GM15510 (cell line): ENCODE results near the gene KLF1.

Source experiments
- POLR2A ChIP-seq: IDR thresholded peaks from 3 replicates; pipeline ENCODE4 v1.6.1; 2011; ENCODE audit warnings: borderline replicate concordance; ENCODE audit not compliant: insufficient read length; ENCODE audit errors: extremely low read depth

KLF1 gene

DNA sequence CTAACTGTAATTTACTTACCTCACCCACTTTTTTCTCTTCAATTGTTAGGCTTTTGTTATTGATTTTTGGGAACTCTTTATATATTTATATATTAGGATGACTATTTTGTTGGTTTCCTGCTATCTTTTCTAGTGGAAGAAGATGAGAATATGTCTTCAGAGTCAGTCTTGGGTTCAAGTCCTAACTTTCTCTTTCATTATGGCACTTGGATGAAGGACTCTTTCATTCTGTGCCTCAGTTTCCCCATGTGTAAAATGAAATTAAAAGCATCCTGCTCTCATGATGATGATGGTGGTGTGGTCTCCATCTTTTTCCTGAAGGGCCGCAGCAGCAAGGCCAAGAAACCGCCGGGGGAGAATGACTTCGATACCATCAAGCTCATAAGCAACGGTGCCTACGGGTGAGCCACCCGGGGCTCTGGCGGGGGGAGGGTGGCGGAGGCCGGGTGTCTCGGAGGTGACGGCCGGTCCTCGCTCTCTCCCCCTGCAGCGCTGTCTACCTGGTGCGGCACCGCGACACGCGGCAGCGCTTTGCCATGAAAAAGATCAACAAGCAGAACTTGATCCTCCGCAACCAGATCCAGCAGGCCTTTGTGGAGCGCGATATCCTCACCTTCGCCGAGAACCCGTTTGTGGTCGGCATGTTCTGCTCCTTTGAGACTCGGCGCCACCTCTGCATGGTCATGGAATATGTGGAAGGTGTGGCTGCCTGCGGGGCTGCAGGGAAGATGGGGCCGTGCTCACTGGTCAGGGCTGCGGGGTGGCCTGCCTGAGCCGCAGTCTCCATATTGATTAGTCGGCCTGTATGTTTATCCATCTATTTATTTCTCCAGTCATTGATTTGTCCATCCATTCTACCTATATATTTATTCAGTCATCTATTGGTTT is 28.7 kb downstream of the KLF1 start:
- no peak for TF ChIP-seq POLR2A

DNA sequence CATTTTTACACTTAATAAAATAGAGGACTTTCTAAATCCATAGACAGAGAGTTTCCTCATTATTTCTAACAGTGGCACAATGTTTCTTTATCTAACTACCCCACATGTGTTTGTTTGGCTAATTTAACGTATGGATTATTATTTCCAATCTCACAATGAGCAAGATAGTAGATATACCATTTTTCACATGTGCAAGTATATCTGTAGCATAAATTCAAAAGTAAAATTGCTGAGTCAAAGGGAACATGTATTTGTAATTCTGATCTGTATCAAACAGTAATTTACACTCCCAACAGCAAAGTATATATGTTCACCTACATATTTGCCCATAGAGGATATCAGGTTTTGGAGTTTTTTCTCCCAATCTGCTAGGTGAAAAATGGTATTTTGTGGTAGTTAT is 30.3 kb downstream of the KLF1 start:
- TF ChIP-seq POLR2A = no peak

DNA sequence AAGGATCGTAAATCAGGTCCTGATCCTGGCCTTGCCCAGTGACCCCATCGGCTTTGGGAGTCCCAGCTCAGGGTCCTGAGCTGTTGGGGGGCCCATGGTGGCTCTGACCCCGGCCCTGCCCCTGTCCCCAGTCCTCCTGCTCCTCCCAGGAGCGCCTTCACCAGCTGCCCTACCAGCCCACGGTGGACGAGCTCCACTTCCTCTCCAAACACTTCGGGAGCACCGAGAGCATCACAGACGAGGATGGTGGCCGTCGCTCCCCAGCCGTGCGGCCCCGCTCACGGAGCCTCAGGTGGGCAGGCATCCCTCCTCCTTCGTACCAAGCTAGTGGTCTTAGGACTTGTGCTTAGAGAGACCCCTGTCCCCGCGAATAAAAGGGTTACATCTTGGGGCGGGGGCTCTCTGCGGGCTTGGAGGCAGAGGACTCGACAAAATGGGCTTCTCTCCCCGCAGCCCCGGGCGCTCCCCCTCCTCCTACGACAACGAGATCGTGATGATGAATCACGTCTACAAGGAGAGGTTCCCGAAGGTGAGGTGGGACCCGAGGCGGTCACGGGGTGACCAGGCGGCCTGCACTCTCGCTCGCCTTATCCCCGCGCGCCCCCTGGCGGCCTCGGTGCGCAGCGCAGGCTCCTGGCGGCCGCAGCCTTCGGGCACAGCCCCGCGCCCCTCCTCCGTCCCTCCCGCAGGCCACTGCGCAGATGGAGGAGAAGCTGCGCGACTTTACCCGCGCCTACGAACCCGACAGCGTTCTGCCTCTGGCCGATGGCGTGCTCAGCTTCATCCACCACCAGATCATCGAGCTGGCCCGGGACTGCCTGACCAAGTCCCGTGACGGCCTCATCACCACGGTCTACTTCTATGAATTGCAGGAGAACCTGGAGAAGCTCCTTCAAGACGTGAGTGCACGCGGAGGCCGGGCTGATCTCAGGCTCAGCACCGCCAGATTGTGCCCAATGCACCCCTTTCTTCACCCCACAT is 39.6 kb downstream of the KLF1 start:
- TF ChIP-seq POLR2A = no peak

DNA sequence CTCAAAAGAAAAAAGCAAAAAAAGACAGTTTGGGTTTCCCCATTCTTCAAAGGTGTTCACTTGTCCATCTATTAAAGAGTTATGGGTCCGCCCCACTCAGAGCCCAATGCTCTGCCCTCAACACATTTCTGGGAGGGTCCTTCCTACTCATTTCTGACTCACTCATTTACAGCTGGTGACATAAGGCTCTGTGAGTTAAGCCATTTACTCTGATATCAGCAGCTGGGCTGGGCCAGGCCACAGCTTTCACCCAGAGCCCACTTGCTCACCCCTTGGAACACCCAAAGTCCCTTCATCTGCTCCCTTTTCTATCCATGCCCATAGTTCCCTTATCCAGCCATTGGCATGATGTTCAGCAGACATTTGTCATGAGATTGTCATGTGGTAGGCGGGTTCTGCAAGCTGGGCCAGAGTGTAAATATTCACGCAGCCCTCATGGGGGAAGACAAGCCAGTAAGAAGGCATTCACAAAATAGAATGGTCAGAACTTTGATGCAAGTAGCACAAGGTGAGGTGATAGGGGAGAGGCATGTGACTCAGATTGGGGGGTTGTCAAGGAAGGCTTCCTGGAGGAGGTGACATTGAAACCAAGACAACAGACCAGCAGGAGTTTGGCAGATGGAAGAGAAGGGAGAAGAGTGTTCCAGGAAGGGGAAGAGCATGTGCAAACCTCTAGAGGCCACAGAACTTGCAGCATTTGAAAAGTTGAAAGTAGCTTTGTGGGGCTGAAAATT is 42.8 kb downstream of the KLF1 start:
- no peak for TF ChIP-seq POLR2A

DNA sequence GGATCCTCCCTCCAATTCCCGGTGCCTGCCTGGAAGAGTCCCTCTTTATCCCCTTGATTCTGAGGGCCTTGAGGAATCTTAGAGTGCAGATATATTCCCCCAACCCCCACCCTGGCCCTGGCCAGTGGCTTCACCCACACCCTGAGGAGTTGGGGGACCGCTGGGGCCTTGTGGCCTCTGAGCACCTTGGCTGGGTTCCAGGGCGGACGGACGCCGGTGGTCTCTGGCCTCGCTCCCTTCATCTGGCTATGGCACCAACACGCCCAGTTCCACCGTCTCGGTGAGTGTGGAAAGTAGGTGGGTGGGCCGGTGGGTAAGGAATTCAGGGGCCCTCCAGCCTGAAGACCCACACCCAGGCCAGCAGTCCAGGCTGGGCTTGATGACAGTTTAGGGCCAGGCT is 43.7 kb downstream of the KLF1 start:
- TF ChIP-seq POLR2A = no peak

DNA sequence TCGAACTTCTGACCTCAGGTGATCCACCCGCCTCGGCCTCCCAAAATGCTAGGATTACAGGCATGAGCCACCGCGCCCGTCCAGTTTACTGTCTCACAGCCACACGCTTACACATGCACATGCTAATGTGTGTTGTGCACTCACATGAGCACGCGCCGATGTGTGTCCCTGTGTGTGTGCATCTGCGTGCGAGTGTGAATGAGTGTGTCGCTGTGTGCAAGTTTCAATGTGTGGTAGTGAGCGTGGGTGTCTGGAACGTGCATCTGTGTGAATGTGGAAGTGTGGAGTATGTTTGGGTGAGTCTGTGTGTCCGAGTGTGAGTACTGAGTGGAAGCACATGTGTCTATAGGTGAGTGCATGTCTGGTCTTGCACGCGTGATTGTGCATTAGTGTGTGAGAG is 44.5 kb downstream of the KLF1 start:
- no peak for TF ChIP-seq POLR2A

DNA sequence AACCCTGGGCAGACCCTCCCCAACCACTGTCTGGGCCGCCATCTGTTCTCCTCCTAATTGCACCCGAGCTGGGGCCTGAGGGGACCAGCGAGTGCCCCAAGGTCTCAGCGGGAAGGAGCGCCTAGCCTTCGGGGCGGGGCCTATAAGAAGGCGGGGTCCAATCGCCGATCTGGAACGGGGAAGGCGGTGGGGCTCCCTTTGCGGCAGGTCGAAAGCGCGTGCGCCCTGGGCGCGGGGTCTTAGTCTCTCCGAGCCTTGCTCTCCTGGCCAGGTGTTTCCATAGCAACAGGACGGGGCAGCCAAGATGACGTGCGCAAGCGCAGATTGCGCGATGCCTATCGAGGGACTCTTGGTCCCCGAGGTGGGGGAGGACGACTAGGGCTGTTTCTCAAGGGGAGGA is 45.9 kb downstream of the KLF1 start:
- no peak for TF ChIP-seq POLR2A

DNA sequence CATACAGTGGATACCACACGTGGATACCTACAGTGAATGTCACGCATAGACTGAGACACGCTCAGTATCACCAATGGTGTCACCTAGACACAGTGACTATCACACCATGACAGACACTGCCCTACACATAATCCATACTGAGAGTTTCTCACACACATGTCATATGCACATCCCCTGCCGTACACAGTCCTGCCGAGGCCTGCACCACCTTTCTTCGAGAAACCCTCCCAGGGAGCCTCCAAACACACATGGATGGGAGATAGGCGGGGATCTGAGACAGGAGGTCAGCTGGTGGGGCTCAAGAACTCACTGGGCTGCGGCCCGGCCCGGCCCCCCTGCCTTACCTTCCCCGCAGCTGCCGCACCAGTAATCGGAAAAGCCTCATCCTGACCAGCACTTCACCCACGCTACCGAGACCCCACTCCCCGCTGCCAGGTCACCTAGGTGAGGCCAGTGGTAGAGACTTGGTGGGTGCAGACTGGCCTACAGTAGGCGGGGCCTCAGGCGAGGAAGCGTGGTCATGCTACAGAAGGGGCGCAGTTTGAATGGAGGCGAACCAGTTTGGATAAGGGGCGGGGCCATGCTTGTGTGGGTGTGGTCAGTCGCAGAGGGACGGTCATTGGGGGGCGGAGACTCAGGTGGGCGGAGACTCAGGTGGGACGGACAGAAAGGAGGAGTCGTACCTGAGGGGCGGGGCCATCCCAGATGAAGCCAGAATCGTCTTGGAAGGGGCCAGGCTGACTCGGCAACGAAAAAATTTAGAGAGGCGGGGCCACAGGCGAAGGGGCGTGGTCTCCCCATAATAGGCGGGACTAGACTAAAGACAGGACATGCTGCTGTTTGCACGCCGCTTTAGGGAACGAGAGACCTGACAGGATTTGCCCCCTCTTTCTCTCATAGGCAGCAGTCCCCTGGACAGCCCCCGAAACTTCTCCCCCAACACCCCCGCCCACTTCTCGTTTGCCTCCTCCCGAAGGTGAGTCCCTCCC is 46.6 kb downstream of the KLF1 start:
- no peak for TF ChIP-seq POLR2A

DNA sequence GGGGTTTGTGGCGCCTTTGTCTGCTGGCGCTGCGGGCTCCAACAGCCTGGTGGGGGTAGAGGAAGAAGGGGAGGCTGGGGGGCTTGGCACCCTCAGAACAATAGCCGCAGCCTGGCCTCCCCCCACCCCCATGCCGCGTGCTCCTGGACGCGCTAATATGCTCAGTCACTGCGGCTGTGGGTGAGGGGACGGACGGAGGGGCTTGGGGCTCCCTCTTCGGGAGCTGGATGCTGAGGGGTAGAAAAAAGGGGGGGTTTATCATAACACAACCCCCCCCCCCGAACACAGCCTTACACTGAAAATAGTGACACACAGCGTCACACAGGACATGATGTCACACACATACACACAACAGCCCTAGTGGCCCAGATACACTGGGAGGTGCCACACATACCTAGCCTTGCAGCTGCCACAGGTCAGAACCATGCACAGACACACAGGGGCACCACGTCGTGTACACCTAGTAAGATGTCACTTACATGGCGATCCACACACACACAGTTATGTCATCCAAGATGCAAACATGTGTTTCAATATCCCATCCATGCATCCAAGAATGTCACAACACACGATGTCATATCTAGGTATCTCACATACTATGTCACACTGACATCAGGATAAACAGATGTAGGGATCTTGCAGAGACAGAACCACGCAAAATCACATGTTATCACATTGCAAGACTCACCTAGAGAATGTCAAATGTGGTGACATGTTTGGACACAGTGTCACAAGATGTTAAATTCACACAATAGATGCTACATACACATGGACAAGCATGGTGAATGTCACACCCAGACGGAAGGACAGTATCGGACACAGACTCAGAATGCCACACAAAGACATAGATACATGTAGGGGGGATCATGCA is 47.9 kb downstream of the KLF1 start:
- TF ChIP-seq POLR2A = no peak

DNA sequence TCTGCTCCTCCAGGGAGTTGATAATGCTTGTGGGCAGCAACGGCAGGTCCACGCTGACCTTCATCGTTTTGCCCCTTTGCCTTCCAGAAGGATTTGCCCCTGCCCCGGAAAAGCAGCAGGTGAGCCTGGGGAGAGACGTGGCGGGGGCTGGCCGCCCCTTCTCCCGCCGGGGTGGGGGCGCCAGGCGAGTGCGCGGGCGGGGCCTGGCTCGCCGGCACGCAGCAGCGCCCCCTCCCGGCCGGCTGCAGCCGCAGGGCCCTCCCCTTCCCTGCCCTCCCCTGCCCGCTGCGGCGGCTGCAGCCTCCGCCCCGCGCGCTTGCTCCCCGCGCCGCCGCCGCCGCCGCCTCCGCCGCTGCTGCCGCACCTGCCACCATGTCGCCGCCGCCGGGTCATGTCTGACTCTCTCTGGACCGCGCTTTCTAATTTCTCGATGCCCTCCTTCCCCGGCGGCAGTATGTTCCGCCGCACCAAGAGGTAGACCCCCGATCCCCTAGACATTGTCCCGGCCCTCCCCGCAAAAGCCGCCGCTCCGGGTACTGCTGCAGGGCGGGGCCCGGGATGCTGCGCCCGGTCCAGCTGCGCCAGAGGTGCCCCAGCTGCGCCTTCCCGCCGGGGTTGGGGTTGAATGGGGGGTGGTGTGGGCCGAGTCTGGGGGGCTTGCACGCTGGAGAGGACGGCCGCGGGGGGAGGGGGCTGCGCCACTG is 48.7 kb downstream of the KLF1 start, which contains the start of gene MAST1:
TSS of gene MAST1 (plus strand) at position 334 of the 704 bp plus-strand sequence. CDS start at position 392, 58 bp downstream.
- no peak for TF ChIP-seq POLR2A

DNA sequence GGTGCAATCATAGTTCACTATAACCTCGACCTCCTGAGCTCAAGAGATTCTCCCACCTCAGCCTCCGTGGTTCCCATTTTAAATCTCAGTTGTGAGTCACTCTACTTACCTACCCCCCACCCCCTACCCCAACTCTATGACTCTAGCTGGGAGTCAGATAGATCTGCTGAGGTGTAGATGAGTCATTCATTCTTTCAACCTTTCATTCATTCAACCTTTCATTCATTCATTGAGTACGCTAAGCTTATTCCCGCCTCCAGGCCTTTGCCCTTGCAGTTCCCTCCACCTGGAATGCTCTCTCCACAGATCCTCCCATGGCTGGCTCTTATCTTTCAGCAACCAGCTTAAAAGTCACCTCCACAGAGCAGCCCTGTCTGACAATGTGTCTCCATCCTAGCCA is 49.8 kb downstream of the KLF1 start:
- TF ChIP-seq POLR2A = no peak

DNA sequence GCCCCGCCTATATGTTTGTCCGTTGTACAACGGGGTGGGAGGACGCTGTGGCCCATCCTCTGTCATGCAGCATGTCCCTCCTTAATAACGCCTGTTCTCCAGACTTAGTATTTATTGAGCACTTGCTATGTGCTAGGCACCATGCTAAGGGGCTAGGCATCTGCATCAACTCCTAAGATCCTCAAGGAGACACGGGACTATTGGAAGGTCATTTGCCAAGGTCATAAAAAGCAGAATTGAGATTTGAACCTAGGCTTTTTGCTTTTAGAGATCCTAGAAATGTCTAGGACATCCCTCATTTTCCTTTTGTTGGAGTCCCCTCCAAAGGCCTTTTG is 50.5 kb downstream of the KLF1 start:
- TF ChIP-seq POLR2A = no peak
